HepG2 (cell line): ENCODE data around the gene PRKCD. TPM values are rescaled to one million over a fixed set of nuclear protein-coding genes. Genes with fewer than 3 reads are reported as not detected.

Experiments
- ATAC-seq: fragments of 200-7000 bp; cut with Tn5 transposase; 3 replicates; pipeline ENCODE4 v1.9.1; 2020; ENCODE audit warnings: mild to moderate bottlenecking, moderate library complexity
- BruUV-seq: library from RNA; stranded (reverse); fragments of 400-500 nt; replicated peaks from 2 replicates; lab custom pipeline; 2021; lab: Mats Ljungman, UMichigan
- CTCF ChIA-PET: fragments of 300-600 bp; formaldehyde crosslinking; extraction: SDS; loops from one replicate; lab custom pipeline; 2021; ENCODE audit warnings: low total read pairs, inconsistent platforms, low intra/inter-chr PET ratio; lab: Yijun Ruan, JAX
- POLR2A ChIA-PET: fragments of 350-600 bp; sonication (Branson Sonifier 250); formaldehyde crosslinking; loops from one replicate; lab custom pipeline; 2020; ENCODE audit warnings: antibody characterized with exemption, inconsistent platforms; lab: Yijun Ruan, JAX
- DNase-seq: peaks from one replicate; pipeline ENCODE4 v3.0.0-alpha.2; 2015; ENCODE audit warnings: low spot score
- FAIRE-seq: peaks from 3 replicates; lab custom pipeline; 2011; peaks lifted over from hg19 to GRCh38; lab: Jason Lieb, UNC
- H2AFZ ChIP-seq: one replicate; pipeline ENCODE4 v1.6.1; 2011; ENCODE audit warnings: low read length, inconsistent platforms
- H3K27ac ChIP-seq: fragments of 300-600 bp; 3 replicates; pipeline ENCODE4 v1.8.0; 2011; ENCODE audit warnings: mixed run types, mild to moderate bottlenecking, mixed read lengths, low read length, inconsistent platforms; ENCODE audit not compliant: insufficient read depth; ENCODE audit errors: extremely low read length
- H3K27me3 ChIP-seq, 2 experiments: fragments of 200-600 bp in 1 of 2; 2 replicates in 1 of 2; 3 replicates in 1 of 2; pipeline versions ENCODE4 v1.6.0 to v1.8.0; 2011; ENCODE audit warnings: low read length in 2 of 2, mild to moderate bottlenecking in 2 of 2, moderate library complexity in 2 of 2, inconsistent platforms in 1 of 2; ENCODE audit not compliant: insufficient read depth in 2 of 2, control insufficient read depth in 1 of 2
- H3K36me3 ChIP-seq, 2 experiments: fragments of 200-600 bp in 1 of 2; replicated peaks in 1 of 2; 2 replicates in 1 of 2; 3 replicates in 1 of 2; pipeline versions ENCODE4 v1.5.1 to v1.8.0; 2011; ENCODE audit warnings: low read length in 2 of 2, inconsistent platforms in 1 of 2; ENCODE audit not compliant: insufficient read depth in 2 of 2, control insufficient read depth in 1 of 2
- H3K4me1 ChIP-seq: 2 replicates; pipeline ENCODE4 v1.5.1; 2012; ENCODE audit warnings: low read length, inconsistent platforms; ENCODE audit not compliant: insufficient read depth
- H3K4me2 ChIP-seq: 2 replicates; pipeline ENCODE4 v1.6.0; 2011; ENCODE audit warnings: low read depth, low read length, inconsistent platforms
- H3K4me3 ChIP-seq, 3 experiments: fragments of 200-600 bp in 1 of 3; sonication (generic), shearing (Covaris generic) in 1 of 3; replicated peaks in 1 of 3; 2 replicates each; pipeline ENCODE4 v1.5.1; 2011 to 2016; ENCODE audit warnings: low read length in 3 of 3, inconsistent platforms in 2 of 3, low read depth in 2 of 3, mild to moderate bottlenecking in 2 of 3, control low read depth in 1 of 3, mixed read lengths in 1 of 3; ENCODE audit not compliant: insufficient read depth in 1 of 3
- H3K79me2 ChIP-seq: one replicate; pipeline ENCODE4 v1.6.1; 2011; ENCODE audit warnings: low read length, inconsistent platforms; ENCODE audit not compliant: insufficient read depth
- H3K9ac ChIP-seq: 2 replicates; pipeline ENCODE4 v1.6.0; 2011; ENCODE audit warnings: mild to moderate bottlenecking, low read depth, low read length, inconsistent platforms; ENCODE audit not compliant: insufficient read depth
- H3K9me3 ChIP-seq: 2 replicates; pipeline ENCODE4 v1.5.1; 2012; ENCODE audit warnings: mild to moderate bottlenecking, low read length
- H4K20me1 ChIP-seq: 2 replicates; pipeline ENCODE4 v1.6.0; 2011; ENCODE audit warnings: inconsistent platforms, mild to moderate bottlenecking, low read length, moderate library complexity; ENCODE audit not compliant: insufficient read depth
- AGO2 ChIP-seq: fragments of 200-400 bp; formaldehyde crosslinking; optimal IDR thresholded peaks from 2 replicates; pipeline ENCODE3; 2017; ENCODE audit warnings: mild to moderate bottlenecking, low read depth, low read length, moderate library complexity
- CTCF ChIP-seq: sonication (generic); formaldehyde crosslinking; IDR thresholded peaks from 2 replicates; pipeline ENCODE4 v1.5.0; 2020; ENCODE audit warnings: mild to moderate bottlenecking, missing genetic modification reagents, moderate library complexity
- GMEB1 ChIP-seq: sonication (generic); formaldehyde crosslinking; IDR thresholded peaks from 2 replicates; pipeline ENCODE4 v1.5.1; 2020; ENCODE audit warnings: missing genetic modification reagents, mild to moderate bottlenecking, borderline replicate concordance
- MATR3 ChIP-seq: sonication (generic); formaldehyde crosslinking; IDR thresholded peaks from 2 replicates; pipeline ENCODE4 v1.4.0; 2020; ENCODE audit warnings: missing genetic modification reagents
- NFIB ChIP-seq: sonication (generic); formaldehyde crosslinking; IDR thresholded peaks from 2 replicates; pipeline ENCODE4 v1.9.0; 2021; ENCODE audit warnings: missing genetic modification reagents, mild to moderate bottlenecking, borderline replicate concordance
- ZNF280D ChIP-seq: sonication (generic); formaldehyde crosslinking; IDR thresholded peaks from 2 replicates; pipeline ENCODE4 v1.5.1; 2020; ENCODE audit warnings: mild to moderate bottlenecking, missing genetic modification reagents
- ZNF460 ChIP-seq: sonication (generic); formaldehyde crosslinking; IDR thresholded peaks from 2 replicates; pipeline ENCODE4 v1.5.1; 2020; ENCODE audit warnings: missing genetic modification reagents, mild to moderate bottlenecking, borderline replicate concordance
- WGBS: methylation state at CpG from one replicate; pipeline ENCODE4 v1.1.6; 2017; ENCODE audit warnings: low lambda C conversion rate; 5-methylcytosine and 5-hydroxymethylcytosine counted together
- in situ Hi-C: cut with HindIII; loops from 2 replicates; pipeline ENCODE4 v1.10.0; 2017; ENCODE audit warnings: low pct_unique_long_range_greater_than_20kb; ENCODE audit not compliant: extremely low pct_ligation_motif_present
- intact Hi-C: fragments of 100-400 bp; cut with micrococcal nuclease; formaldehyde crosslinking; loops from one replicate; pipeline ENCODE4 v1.10.0; 2022; ENCODE audit not compliant: unreplicated experiment
- polyA plus RNA-seq, 8 experiments: library from polyadenylated mRNA; depleted of rRNA in 3 of 8; stranded (reverse) in 7 of 8; unstranded in 1 of 8; fragments of >200 nt; fragmentation: Illumina TruSeq in 4 of 8; extraction: Trizol in 4 of 8; gene quantifications; 2 replicates each; pipeline versions ENCODE4 v1.2.1 to v1.2.3, GENCODE V29; 2011 to 2016; ENCODE audit warnings: low read depth in 4 of 8, missing spikeins in 1 of 8, mixed read lengths in 1 of 8; ENCODE audit not compliant: insufficient read depth in 1 of 8
- total RNA-seq, 5 experiments: library from RNA; depleted of rRNA; stranded (reverse); fragments of >200 nt; fragmentation: Illumina TruSeq; extraction: Trizol; gene quantifications; 2 replicates each; pipeline ENCODE4 v1.2.3, GENCODE V29; 2016; ENCODE audit warnings: low read depth in 1 of 5

Gene PRKCD
- total and polyA plus RNA-seq, 2 of the 13 experiments (the other 11 are each of a cell fraction or from before 2014, with no cell fraction given) = 1.6 to 40.7 TPM

- TF ChIP-seq CTCF (CRISPR knock-in tag) = peak; percentile 25; the same call in 1 of the 2 replicates
- no peak for TF ChIP-seq ZNF460
- TF ChIP-seq ZNF280D = no peak
Measured at GRCh38 chr3:53175613-53176540, 14.9 kb downstream of the PRKCD start (continued).

DNA sequence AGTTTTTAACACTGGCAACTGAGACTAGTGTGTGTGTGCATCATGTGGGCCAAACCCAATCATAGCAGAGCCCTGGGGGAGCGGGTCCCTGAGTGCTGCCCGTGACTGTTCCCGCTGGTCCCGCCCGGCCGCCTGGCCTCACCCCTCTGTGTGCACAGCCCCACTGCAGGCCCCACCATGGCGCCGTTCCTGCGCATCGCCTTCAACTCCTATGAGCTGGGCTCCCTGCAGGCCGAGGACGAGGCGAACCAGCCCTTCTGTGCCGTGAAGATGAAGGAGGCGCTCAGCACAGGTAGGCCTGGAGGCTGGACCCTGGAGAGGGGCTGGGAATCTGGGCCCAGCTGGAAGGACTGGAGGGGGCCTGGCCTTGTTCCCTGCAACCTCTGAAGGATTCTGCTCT lies 17.2 kb downstream of the PRKCD start:
- Histone ChIP-seq H3K4me1 (no peaks in the 10 kb centered on the region), H3K9ac (no peak overlapping the region), H3K4me2 (no peak overlapping the region), H3K36me3 (peaks cover 17 to 56% of the 10 kb centered on the region in 2 experiments; a peak in 4 of 5 replicates), H3K4me3 (no peak overlapping the region), H3K27ac (no peak overlapping the region), H3K9me3 (no peaks in the 10 kb centered on the region), H4K20me1 (no peaks in the 10 kb centered on the region), H3K27me3 (no peaks in the 10 kb centered on the region), H3K79me2 (no peaks in the 10 kb centered on the region), H2AFZ (no peak overlapping the region)
- in situ Hi-C loops = no loop called here
- no peak for ATAC-seq
- CTCF ChIA-PET = no interaction called here
- WGBS = 96% methylated on average over 15 of the region's 15 CpGs
- no peak for FAIRE-seq
- POLR2A ChIA-PET = interaction anchor here (1.2 kb wide), 1 partner anchor 15 kb away, joined by 3 read pairs; no protein-coding TSS in a partner anchor
- intact Hi-C loops = no loop called here
- no TSS peak for BruUV-seq
- TF ChIP-seq NFIB (CRISPR knock-in tag) (no peak), GMEB1 (CRISPR knock-in tag) (no peak), MATR3 (CRISPR knock-in tag) (no peak), AGO2 (peak; percentile 40)
- DNase-seq = no peak
